HG03095 (cell line): ENCODE data around the gene MTA1.

Source experiments
- ATAC-seq: cut with Tn5 transposase; IDR thresholded peaks from one replicate; pipeline ENCODE4 v1.9.1; 2021; ENCODE audit warnings: moderate library complexity; ENCODE audit not compliant: unreplicated experiment

The MTA1 gene

GRCh38 chr14:105460116-105460515 is 40.5 kb downstream of the MTA1 start:
- no peak for ATAC-seq

GRCh38 chr14:105460616-105461015 is 41.0 kb downstream of the MTA1 start:
- ATAC-seq: no peak

- no peak for ATAC-seq
Measured at GRCh38 chr14:105461903-105462302, 42.3 kb downstream of the MTA1 start.

- ATAC-seq: no peak
Measured at GRCh38 chr14:105464501-105464900, 44.9 kb downstream of the MTA1 start.

- no peak for ATAC-seq
Measured at GRCh38 chr14:105465209-105466031, 45.8 kb downstream of the MTA1 start.

- no peak for ATAC-seq
Measured at GRCh38 chr14:105466531-105467248, 47.1 kb downstream of the MTA1 start.

- ATAC-seq: no peak
Measured at GRCh38 chr14:105467249-105467941, 47.8 kb downstream of the MTA1 start.

- ATAC-seq: no peak
Measured at GRCh38 chr14:105467942-105468471, 48.4 kb downstream of the MTA1 start.

- ATAC-seq: no peak
Measured at GRCh38 chr14:105468621-105469241, 49.1 kb downstream of the MTA1 start.

- ATAC-seq: no peak
Measured at GRCh38 chr14:105469456-105470349, 50.1 kb downstream of the MTA1 start.

- no peak for ATAC-seq
Measured at GRCh38 chr14:105470350-105471296, 51.0 kb downstream of the MTA1 start.

- ATAC-seq: no peak
Measured at GRCh38 chr14:105471297-105471821, 51.7 kb downstream of the MTA1 start.

- ATAC-seq: no peak
Measured at GRCh38 chr14:105471823-105472485, 52.3 kb downstream of the MTA1 start.

GRCh38 chr14:105472486-105472991 is 52.9 kb downstream of the MTA1 start:
- no peak for ATAC-seq

- ATAC-seq: no peak
Measured at GRCh38 chr14:105473033-105473676, 53.5 kb downstream of the MTA1 start.

GRCh38 chr14:105473677-105474482 is 54.3 kb downstream of the MTA1 start:
- ATAC-seq: no peak
